SK-N-SH (cell line): Measurements from ENCODE around the gene NTSR1.

Experiments used
- CTCF ChIP-seq: fragments of 200-600 bp; sonication (generic); IDR thresholded peaks from 2 replicates; pipeline ENCODE4 v1.6.1; 2017; ENCODE audit warnings: antibody characterized with exemption, mild to moderate bottlenecking, moderate library complexity
- POLR2AphosphoS5 ChIP-seq: IDR thresholded peaks from 2 replicates; pipeline ENCODE4 v1.6.1; 2012; ENCODE audit warnings: low read depth, low read length
- RAD21 ChIP-seq: IDR thresholded peaks from 2 replicates; pipeline ENCODE4 v1.6.1; 2012; ENCODE audit warnings: mild to moderate bottlenecking, low read length

- TF ChIP-seq CTCF (no peak), POLR2AphosphoS5 (no peak), RAD21 (no peak)
Measured at GRCh38 chr20:62760856-62761758, 52.5 kb downstream of the NTSR1 start.
